ENCODE measurements around the gene TRAPPC4.
"Not testable (repeated sequence)": the region's sequence is repeated elsewhere in the genome, so short reads cannot be mapped to it uniquely, and the experiment has no call there.

The TRAPPC4 gene

DNA sequence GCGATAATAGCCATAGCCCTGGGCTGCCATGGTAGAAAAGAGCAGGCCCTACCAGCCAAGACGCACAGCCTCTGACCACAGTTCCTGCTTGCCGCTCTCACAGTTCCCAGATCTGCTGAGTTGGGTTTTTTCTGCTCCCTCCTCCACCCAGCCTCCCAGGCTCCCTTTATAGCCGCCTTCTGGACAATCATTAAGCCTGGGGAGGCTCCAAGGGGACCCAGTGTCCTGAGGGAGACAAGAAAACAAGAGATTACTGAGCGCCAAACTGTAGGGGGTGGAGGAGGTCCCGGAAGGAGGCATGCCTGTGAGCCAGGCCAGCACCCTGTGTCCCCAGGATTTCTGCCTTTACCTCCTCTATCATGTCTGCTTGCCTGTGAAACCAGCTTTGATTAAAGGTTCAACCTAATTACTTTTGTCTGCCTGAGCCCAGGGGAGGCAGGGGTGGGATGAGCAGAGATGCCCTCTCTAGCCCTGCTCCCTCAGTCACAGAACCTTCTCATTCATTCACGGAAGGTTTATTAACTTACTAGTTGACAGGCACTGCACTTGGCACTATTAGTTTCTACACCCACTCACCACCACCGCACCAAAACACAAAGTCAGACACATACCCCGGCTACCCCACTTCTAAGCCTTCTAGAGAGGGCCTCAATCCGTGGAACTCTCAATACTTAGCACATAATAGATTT is 10.9 kb downstream of the TRAPPC4 start:
- ATAC-seq (replicated peaks; ENCODE audit: extremely low read depth, poor library complexity, severe bottlenecking) (no peak), DNase-seq (ENCODE audit: low spot score in 2 of 2) (no peak)
- H3K9me3 Mint-ChIP-seq = no peaks in the 10 kb centered on the region
- no peaks in the 10 kb centered on the region for H3K27me3 Mint-ChIP-seq
- peaks cover 17% of the 10 kb centered on the region for H3K4me1 Mint-ChIP-seq
- peak overlapping the region; percentile 85 for H3K4me3 Mint-ChIP-seq
- H3K36me3 Mint-ChIP-seq (ENCODE audit: insufficient read depth) = peaks cover 11% of the 10 kb centered on the region
- no peak overlapping the region for H3K27ac Mint-ChIP-seq (ENCODE audit: low read depth)

DNA sequence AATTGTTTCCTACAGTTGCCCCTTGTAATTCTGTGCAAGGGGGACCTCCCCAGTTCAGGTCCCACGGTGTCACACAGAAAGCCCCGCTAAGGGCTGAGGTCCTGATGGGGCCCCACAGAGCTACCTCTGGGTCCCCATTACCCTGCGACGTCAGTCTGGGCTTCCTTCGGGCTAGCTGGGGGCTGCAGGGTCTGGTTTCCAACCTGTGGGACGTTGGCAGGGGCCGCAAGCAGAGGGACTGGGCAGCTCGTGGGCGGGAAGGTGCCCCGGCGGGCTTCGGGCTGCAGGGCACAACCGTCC is 11.4 kb downstream of the TRAPPC4 start:
- DNase-seq (ENCODE audit: low spot score in 2 of 2) (no peak), ATAC-seq (replicated peaks; ENCODE audit: extremely low read depth, poor library complexity, severe bottlenecking) (peak; percentile 2)
- peak overlapping the region; percentile 85 for H3K4me3 Mint-ChIP-seq
- H3K27ac Mint-ChIP-seq (ENCODE audit: low read depth) = no peak overlapping the region
- H3K36me3 Mint-ChIP-seq (ENCODE audit: insufficient read depth) = peaks cover 10% of the 10 kb centered on the region
- H3K27me3 Mint-ChIP-seq = no peaks in the 10 kb centered on the region
- no peaks in the 10 kb centered on the region for H3K9me3 Mint-ChIP-seq
- H3K4me1 Mint-ChIP-seq = peaks cover 16% of the 10 kb centered on the region

GRCh38 chr11:119030329-119031047 is 11.9 kb downstream of the TRAPPC4 start, which contains the start of gene SLC37A4:
SLC37A4 (minus strand) TSS chr11:119030877.
- peak; percentile 98 for DNase-seq (ENCODE audit: low spot score in 2 of 2)
- Mint-ChIP-seq H3K36me3 (ENCODE audit: insufficient read depth) (peaks cover 5% of the 10 kb centered on the region), H3K27ac (ENCODE audit: low read depth) (peak within 1 kb of the TSS; percentile 18), H3K4me3 (peak within 1 kb of the TSS; percentile 85), H3K27me3 (no peaks in the 10 kb centered on the region), H3K4me1 (peaks cover 16% of the 10 kb centered on the region), H3K9me3 (no peaks in the 10 kb centered on the region)
- peak; percentile 88 for ATAC-seq (replicated peaks; ENCODE audit: extremely low read depth, poor library complexity, severe bottlenecking)

- peaks cover 16% of the 10 kb centered on the region for H3K4me1 Mint-ChIP-seq
- H3K27me3 Mint-ChIP-seq = no peaks in the 10 kb centered on the region
- no peak overlapping the region for H3K4me3 Mint-ChIP-seq
- no peak for ATAC-seq (replicated peaks; ENCODE audit: extremely low read depth, poor library complexity, severe bottlenecking)
- H3K9me3 Mint-ChIP-seq = no peaks in the 10 kb centered on the region
- DNase-seq (ENCODE audit: low spot score in 2 of 2) = no peak
- peaks cover 5% of the 10 kb centered on the region for H3K36me3 Mint-ChIP-seq (ENCODE audit: insufficient read depth)
- H3K27ac Mint-ChIP-seq (ENCODE audit: low read depth) = no peak overlapping the region
Observed at GRCh38 chr11:119031912-119032280, 13.3 kb downstream of the TRAPPC4 start.

GRCh38 chr11:119033421-119033820 is 14.9 kb downstream of the TRAPPC4 start:
- H3K4me3 Mint-ChIP-seq; H3K9me3 Mint-ChIP-seq; DNase-seq (ENCODE audit: low spot score in 2 of 2); H3K36me3 Mint-ChIP-seq (ENCODE audit: insufficient read depth); ATAC-seq (replicated peaks; ENCODE audit: extremely low read depth, poor library complexity, severe bottlenecking); H3K27me3 Mint-ChIP-seq; H3K27ac Mint-ChIP-seq (ENCODE audit: low read depth): not testable (repeated sequence)
- peaks cover 16% of the 10 kb centered on the region for H3K4me1 Mint-ChIP-seq

DNA sequence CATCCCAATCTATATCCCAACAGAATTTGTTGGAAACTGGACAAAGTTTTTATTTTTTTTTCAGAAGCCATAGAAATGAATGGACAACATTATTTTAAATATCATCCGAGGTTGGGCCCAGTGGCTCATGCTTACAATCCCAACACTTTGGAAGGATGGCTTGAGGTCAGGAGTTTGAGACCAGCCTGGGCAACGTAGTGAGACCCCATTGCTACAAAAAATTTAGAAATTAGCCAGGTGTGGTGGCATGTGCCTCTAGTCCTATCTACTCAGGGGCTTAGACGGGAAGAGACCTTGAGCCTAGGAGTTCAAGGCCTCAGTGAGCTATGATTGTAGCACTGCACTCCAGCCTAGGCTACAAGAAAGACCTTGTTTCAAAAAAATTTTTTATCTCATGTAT is 16.2 kb downstream of the TRAPPC4 start:
- Mint-ChIP-seq H3K4me3 (no peak overlapping the region), H3K27me3 (no peaks in the 10 kb centered on the region), H3K27ac (ENCODE audit: low read depth) (no peak overlapping the region), H3K9me3 (no peaks in the 10 kb centered on the region), H3K4me1 (peaks cover 2% of the 10 kb centered on the region), H3K36me3 (ENCODE audit: insufficient read depth) (peaks cover 5% of the 10 kb centered on the region)
- DNase-seq (ENCODE audit: low spot score in 2 of 2) = no peak
- ATAC-seq (replicated peaks; ENCODE audit: extremely low read depth, poor library complexity, severe bottlenecking) = no peak

GRCh38 chr11:119038884-119039283 is 20.3 kb downstream of the TRAPPC4 start:
- ATAC-seq (replicated peaks; ENCODE audit: extremely low read depth, poor library complexity, severe bottlenecking) (no peak), DNase-seq (ENCODE audit: low spot score in 2 of 2) (no peak)
- H3K27ac Mint-ChIP-seq (ENCODE audit: low read depth) = no peak overlapping the region
- H3K27me3 Mint-ChIP-seq = no peaks in the 10 kb centered on the region
- H3K9me3 Mint-ChIP-seq = no peaks in the 10 kb centered on the region
- H3K4me3 Mint-ChIP-seq = no peak overlapping the region
- no peaks in the 10 kb centered on the region for H3K36me3 Mint-ChIP-seq (ENCODE audit: insufficient read depth)
- no peaks in the 10 kb centered on the region for H3K4me1 Mint-ChIP-seq

GRCh38 chr11:119039471-119039870 is 20.9 kb downstream of the TRAPPC4 start:
- H3K9me3 Mint-ChIP-seq; H3K27me3 Mint-ChIP-seq; H3K36me3 Mint-ChIP-seq (ENCODE audit: insufficient read depth); H3K4me1 Mint-ChIP-seq; H3K27ac Mint-ChIP-seq (ENCODE audit: low read depth); ATAC-seq (replicated peaks; ENCODE audit: extremely low read depth, poor library complexity, severe bottlenecking); H3K4me3 Mint-ChIP-seq; DNase-seq (ENCODE audit: low spot score in 2 of 2): not testable (repeated sequence)

GRCh38 chr11:119041821-119042514 is 23.4 kb downstream of the TRAPPC4 start:
- Mint-ChIP-seq H3K27ac (ENCODE audit: low read depth) (no peak overlapping the region), H3K4me3 (no peak overlapping the region), H3K9me3 (no peaks in the 10 kb centered on the region), H3K27me3 (no peaks in the 10 kb centered on the region), H3K36me3 (ENCODE audit: insufficient read depth) (peaks cover 16% of the 10 kb centered on the region), H3K4me1 (no peaks in the 10 kb centered on the region)
- ATAC-seq (replicated peaks; ENCODE audit: extremely low read depth, poor library complexity, severe bottlenecking) (no peak), DNase-seq (ENCODE audit: low spot score in 2 of 2) (no peak)

GRCh38 chr11:119042927-119043326 is 24.4 kb downstream of the TRAPPC4 start:
- ATAC-seq (replicated peaks; ENCODE audit: extremely low read depth, poor library complexity, severe bottlenecking) (no peak), DNase-seq (ENCODE audit: low spot score in 2 of 2) (no peak)
- no peak overlapping the region for H3K4me3 Mint-ChIP-seq
- no peaks in the 10 kb centered on the region for H3K4me1 Mint-ChIP-seq
- peaks cover 22% of the 10 kb centered on the region for H3K36me3 Mint-ChIP-seq (ENCODE audit: insufficient read depth)
- no peaks in the 10 kb centered on the region for H3K9me3 Mint-ChIP-seq
- no peaks in the 10 kb centered on the region for H3K27me3 Mint-ChIP-seq
- H3K27ac Mint-ChIP-seq (ENCODE audit: low read depth) = no peak overlapping the region

DNA sequence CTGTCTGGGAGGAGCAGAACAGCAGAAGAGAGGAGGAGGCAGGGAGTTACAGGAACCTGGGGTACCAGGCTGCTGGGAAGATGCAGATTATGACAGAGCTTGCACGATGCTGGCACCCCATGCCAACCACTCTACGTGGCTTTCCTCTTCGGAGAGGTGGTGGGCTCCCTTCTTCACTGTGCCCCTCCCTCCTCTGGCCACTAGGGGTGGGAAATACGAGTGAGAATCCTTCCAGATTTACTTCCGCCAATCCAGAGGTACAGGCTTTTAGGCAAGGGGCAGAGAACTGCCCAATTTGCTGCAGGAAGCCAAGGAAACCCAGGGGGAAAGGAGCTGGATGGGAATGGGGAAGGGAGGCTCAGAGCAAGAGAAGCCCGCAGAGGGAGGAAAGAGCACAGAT is 26.1 kb downstream of the TRAPPC4 start:
- Mint-ChIP-seq H3K9me3 (no peaks in the 10 kb centered on the region), H3K27me3 (no peaks in the 10 kb centered on the region), H3K4me1 (peaks cover 7% of the 10 kb centered on the region), H3K27ac (ENCODE audit: low read depth) (no peak overlapping the region), H3K36me3 (ENCODE audit: insufficient read depth) (peaks cover 33% of the 10 kb centered on the region), H3K4me3 (no peak overlapping the region)
- DNase-seq (ENCODE audit: low spot score in 2 of 2) (no peak), ATAC-seq (replicated peaks; ENCODE audit: extremely low read depth, poor library complexity, severe bottlenecking) (no peak)

GRCh38 chr11:119046489-119046888 is 27.9 kb downstream of the TRAPPC4 start:
- no peak for ATAC-seq (replicated peaks; ENCODE audit: extremely low read depth, poor library complexity, severe bottlenecking)
- DNase-seq (ENCODE audit: low spot score in 2 of 2) = no peak
- no peaks in the 10 kb centered on the region for H3K27me3 Mint-ChIP-seq
- H3K27ac Mint-ChIP-seq (ENCODE audit: low read depth) = no peak overlapping the region
- H3K4me1 Mint-ChIP-seq = peaks cover 7% of the 10 kb centered on the region
- H3K36me3 Mint-ChIP-seq (ENCODE audit: insufficient read depth) = peaks cover 41% of the 10 kb centered on the region
- H3K9me3 Mint-ChIP-seq = no peaks in the 10 kb centered on the region
- no peak overlapping the region for H3K4me3 Mint-ChIP-seq

- DNase-seq (ENCODE audit: low spot score in 2 of 2) (no peak), ATAC-seq (replicated peaks; ENCODE audit: extremely low read depth, poor library complexity, severe bottlenecking) (no peak)
- H3K27me3 Mint-ChIP-seq = no peaks in the 10 kb centered on the region
- no peaks in the 10 kb centered on the region for H3K9me3 Mint-ChIP-seq
- peaks cover 11% of the 10 kb centered on the region for H3K4me1 Mint-ChIP-seq
- no peak overlapping the region for H3K27ac Mint-ChIP-seq (ENCODE audit: low read depth)
- peaks cover 45% of the 10 kb centered on the region for H3K36me3 Mint-ChIP-seq (ENCODE audit: insufficient read depth)
- no peak overlapping the region for H3K4me3 Mint-ChIP-seq
Observed at GRCh38 chr11:119047205-119047604, 28.6 kb downstream of the TRAPPC4 start.

Measured in central memory CD8-positive, alpha-beta T cell (primary cell).